Sigmoid colon (tissue), 7 donors: ENCODE results near the gene CFAP46. TPM values are rescaled to one million over a fixed set of nuclear protein-coding genes. Genes with fewer than 3 reads are reported as not detected.

ENCODE experiments used
- DNase-seq: peaks from one replicate; pipeline ENCODE4 v3.0.0-alpha.2; 2019
- H3K27ac ChIP-seq, 4 donors: fragments of 200-600 bp; sonication (generic); one replicate each; pipeline ENCODE4 v1.5.1; 2016 to 2019; ENCODE audit warnings: mild to moderate bottlenecking in 1 of 4
- H3K27me3 ChIP-seq, 3 donors: fragments of 200-600 bp; sonication (generic); one replicate each; pipeline ENCODE4 v1.5.1; 2019; ENCODE audit warnings: mild to moderate bottlenecking in 1 of 3
- H3K36me3 ChIP-seq, 4 donors: fragments of 200-600 bp; sonication (generic); one replicate each; pipeline ENCODE4 v1.5.1; 2016 to 2019
- H3K4me1 ChIP-seq, 4 donors: fragments of 200-600 bp; sonication (generic); one replicate each; pipeline ENCODE4 v1.5.1; 2017 to 2019
- H3K4me3 ChIP-seq, 4 donors: fragments of 200-600 bp; sonication (generic); one replicate each; pipeline ENCODE4 v1.5.1; 2017 to 2019; ENCODE audit warnings: mild to moderate bottlenecking in 2 of 4, moderate library complexity in 1 of 4
- H3K9me3 ChIP-seq, 4 donors: fragments of 200-600 bp in 3 of 4; sonication (generic) in 3 of 4; one replicate each; pipeline versions ENCODE4 v1.5.1 to v1.6.1; 2013 to 2019
- CTCF ChIP-seq, 4 experiments: fragments of 450-650 bp in 3 of 4; fragments of 200-600 bp in 1 of 4; IDR thresholded peaks; one replicate each; pipeline ENCODE4 v1.5.1; 2016 to 2019; ENCODE audit warnings: antibody characterized with exemption in 4 of 4, mild to moderate bottlenecking in 3 of 4, moderate library complexity in 2 of 4
- EP300 ChIP-seq, 4 donors: sonication (generic); formaldehyde crosslinking; IDR thresholded peaks; one replicate each; pipeline ENCODE4 v1.6.1; 2017; ENCODE audit warnings: antibody characterized with exemption in 4 of 4
- POLR2A ChIP-seq, 2 donors: fragments of 450-650 bp; IDR thresholded peaks; one replicate each; pipeline ENCODE4 v1.6.1; 2016; ENCODE audit warnings: antibody characterized with exemption in 2 of 2, mild to moderate bottlenecking in 2 of 2, moderate library complexity in 2 of 2
- POLR2AphosphoS5 ChIP-seq, 4 donors: sonication (generic); formaldehyde crosslinking; IDR thresholded peaks; one replicate each; pipeline ENCODE4 v1.6.1; 2017; ENCODE audit warnings: antibody characterized with exemption in 4 of 4
- WGBS, 2 donors: extraction: QIAGEN DNeasy Blood & Tissue Kit; methylation state at CpG; one replicate each; pipeline ENCODE4 v1.1.7; 2013; 5-methylcytosine and 5-hydroxymethylcytosine counted together
- intact Hi-C: fragments of 100-400 bp; cut with DNase I; formaldehyde crosslinking; loops from one replicate; pipeline ENCODE4 v1.15.1; 2023
- polyA plus RNA-seq, 3 donors: library from polyadenylated mRNA; stranded (reverse); fragments of 200-250 nt; gene quantifications; one replicate each; pipeline ENCODE4 v1.2.3, GENCODE V29; 2013
- total RNA-seq, 4 donors: library from RNA; depleted of rRNA; stranded (reverse); fragments of >200 nt; gene quantifications; one replicate each; pipeline ENCODE4 v1.1.0, GENCODE V29; 2016
- donor health status: healthy with polysubstance abuse.
- donor health status: Bipolar disorder and iron deficiency.
- donor health status: healthy.

The CFAP46 gene
- total and polyA plus RNA-seq, 7 donors = 0.10 to 1.7 (median 0.38) TPM; not detected in 3

- H3K9me3 ChIP-seq = no peaks in the 10 kb centered on the region
- DNase-seq = no peak
- H3K4me1 ChIP-seq = no peaks in the 10 kb centered on the region
- no peak overlapping the region for H3K27ac ChIP-seq
- intact Hi-C loops = no loop called here
- no peak for TF ChIP-seq CTCF (IDR thresholded peaks at IDR 0.05)
- H3K4me3 ChIP-seq = no peak overlapping the region
- H3K36me3 ChIP-seq = peaks cover 0 to 59% (median 18%) of the 10 kb centered on the region in 4 donors
- WGBS, 2 donors = 88 to 94% methylated on average over 13 of the region's 13 CpGs
- no peaks in the 10 kb centered on the region for H3K27me3 ChIP-seq
These were observed 176.1 kb downstream of the CFAP46 start for GRCh38 chr10:132766291-132766690.

- 92% methylated on average over 11 of the region's 11 CpGs for WGBS, 2 donors
- intact Hi-C loops = no loop called here
- Histone ChIP-seq H3K27me3 (no peaks in the 10 kb centered on the region), H3K4me1 (no peaks in the 10 kb centered on the region), H3K27ac (no peak overlapping the region), H3K4me3 (no peak overlapping the region), H3K36me3 (peaks cover 0 to 59% (median 22%) of the 10 kb centered on the region in 4 donors), H3K9me3 (no peaks in the 10 kb centered on the region)
- DNase-seq = no peak
- no peak for TF ChIP-seq EP300 (IDR thresholded peaks at IDR 0.05)
- no peak for TF ChIP-seq CTCF (IDR thresholded peaks at IDR 0.05)
- TF ChIP-seq POLR2AphosphoS5 (IDR thresholded peaks at IDR 0.05) = no peak
- TF ChIP-seq POLR2A (IDR thresholded peaks at IDR 0.05) = no peak
These were observed 176.9 kb downstream of the CFAP46 start for GRCh38 chr10:132765435-132765834.

GRCh38 chr10:132764108-132764507, 178.3 kb downstream of the CFAP46 start:
- H3K36me3 ChIP-seq = peaks cover 0 to 61% (median 21%) of the 10 kb centered on the region in 4 donors

GRCh38 chr10:132763545-132763944, 178.8 kb downstream of the CFAP46 start:
- no peak overlapping the region for H3K4me3 ChIP-seq
- no peaks in the 10 kb centered on the region for H3K9me3 ChIP-seq
- TF ChIP-seq EP300 (IDR thresholded peaks at IDR 0.05) = no peak
- no peak for TF ChIP-seq POLR2A (IDR thresholded peaks at IDR 0.05)
- TF ChIP-seq CTCF (IDR thresholded peaks at IDR 0.05) = no peak
- TF ChIP-seq POLR2AphosphoS5 (IDR thresholded peaks at IDR 0.05) = no peak
- no peaks in the 10 kb centered on the region for H3K4me1 ChIP-seq
- intact Hi-C loops = no loop called here
- no peaks in the 10 kb centered on the region for H3K27me3 ChIP-seq
- peaks cover 0 to 60% (median 22%) of the 10 kb centered on the region in 4 donors for H3K36me3 ChIP-seq
- DNase-seq = no peak
- WGBS, 2 donors = 91 to 93% methylated on average over 5 of the region's 5 CpGs
- no peak overlapping the region for H3K27ac ChIP-seq

More at GRCh38 chr10:132764108-132764507, 178.3 kb downstream of the CFAP46 start:
- Histone ChIP-seq H3K27me3 (no peaks in the 10 kb centered on the region), H3K9me3 (no peaks in the 10 kb centered on the region), H3K4me3 (no peak overlapping the region), H3K4me1 (no peaks in the 10 kb centered on the region), H3K27ac (no peak overlapping the region)
- TF ChIP-seq POLR2A (IDR thresholded peaks at IDR 0.05) = no peak
- no peak for TF ChIP-seq POLR2AphosphoS5 (IDR thresholded peaks at IDR 0.05)
- intact Hi-C loops = no loop called here
- WGBS, 2 donors = 88 to 90% methylated on average over 11 of the region's 11 CpGs
- DNase-seq = no peak

GRCh38 chr10:132762267-132762666, 180.1 kb downstream of the CFAP46 start:
- no peak for TF ChIP-seq POLR2AphosphoS5 (IDR thresholded peaks at IDR 0.05)
- TF ChIP-seq POLR2A (IDR thresholded peaks at IDR 0.05) = no peak
- TF ChIP-seq EP300 (IDR thresholded peaks at IDR 0.05) = no peak
- no peak for TF ChIP-seq CTCF (IDR thresholded peaks at IDR 0.05)
- no peak overlapping the region for H3K4me3 ChIP-seq
- DNase-seq = no peak
- intact Hi-C loops = no loop called here
- no peak overlapping the region for H3K27ac ChIP-seq
- 82 to 85% methylated on average over 6 of the region's 6 CpGs for WGBS, 2 donors
- no peaks in the 10 kb centered on the region for H3K4me1 ChIP-seq
- H3K9me3 ChIP-seq = no peaks in the 10 kb centered on the region
- H3K27me3 ChIP-seq = no peaks in the 10 kb centered on the region
- peaks cover 0 to 62% (median 23%) of the 10 kb centered on the region in 4 donors for H3K36me3 ChIP-seq
